ENCODE measurements around the gene STAMBP. TPM values are rescaled to one million over a fixed set of nuclear protein-coding genes. Genes with fewer than 3 reads are reported as not detected.

The STAMBP gene
- total RNA-seq, 1 donor from 2014 or later = 46.5 TPM

- TF ChIP-seq EZH2 (IDR thresholded peaks at IDR 0.05; ENCODE audit: insufficient read depth, low read length) = no peak
- TF ChIP-seq CTCF (IDR thresholded peaks at IDR 0.05; ENCODE audit: insufficient read depth, low read depth, low read length) = no peak
- Mint-ChIP-seq H3K27me3 (ENCODE audit: low read depth, unreplicated experiment) (peaks cover 2% of the 10 kb centered on the region), H3K9me3 (ENCODE audit: unreplicated experiment) (no peaks in the 10 kb centered on the region), H3K36me3 (ENCODE audit: low read depth, unreplicated experiment) (no peaks in the 10 kb centered on the region), H3K27ac (ENCODE audit: unreplicated experiment) (no peak overlapping the region), H3K4me3 (ENCODE audit: unreplicated experiment) (no peak overlapping the region), H3K4me1 (ENCODE audit: low read depth, unreplicated experiment) (no peaks in the 10 kb centered on the region)
- Histone ChIP-seq H3K4me1 (ENCODE audit: insufficient read depth, low read length) (no peaks in the 10 kb centered on the region), H3K4me3 (ENCODE audit: insufficient read depth, low read depth, low read length) (no peak overlapping the region), H3K27me3 (ENCODE audit: insufficient read depth, low read length) (peaks cover 14% of the 10 kb centered on the region), H3K79me2 (ENCODE audit: insufficient read depth, low read length) (no peaks in the 10 kb centered on the region), H3K4me2 (ENCODE audit: low read length) (no peak overlapping the region), H4K20me1 (ENCODE audit: insufficient read depth, low read length) (no peaks in the 10 kb centered on the region), H3K9ac (ENCODE audit: low read length) (no peak overlapping the region), H3K9me3 (ENCODE audit: insufficient read depth, low read depth, low read length) (no peaks in the 10 kb centered on the region), H3K27ac (ENCODE audit: low read depth, low read length) (no peak overlapping the region), H2AFZ (ENCODE audit: low read depth, low read length) (no peak overlapping the region), H3K36me3 (ENCODE audit: insufficient read depth, low read length) (no peaks in the 10 kb centered on the region)
- FAIRE-seq = no peak
- DNase-seq (ENCODE audit: low read depth) = no peak
Observed at GRCh38 chr2:73823416-73823815, 5.3 kb upstream of the STAMBP start.

GRCh38 chr2:73823916-73824523 is 4.7 kb upstream of the STAMBP start:
- no peak overlapping the region for H3K4me3 ChIP-seq (ENCODE audit: insufficient read depth, low read depth, low read length)
- peaks cover 2% of the 10 kb centered on the region for H3K27me3 Mint-ChIP-seq (ENCODE audit: low read depth, unreplicated experiment)
- peaks cover 4% of the 10 kb centered on the region for H3K4me1 Mint-ChIP-seq (ENCODE audit: low read depth, unreplicated experiment)
- H3K9ac ChIP-seq (ENCODE audit: low read length) = no peak overlapping the region
- DNase-seq (ENCODE audit: low read depth) (peak; percentile 70), FAIRE-seq (peak; percentile 59)
- H3K27me3 ChIP-seq (ENCODE audit: insufficient read depth, low read length) = peaks cover 14% of the 10 kb centered on the region
- H3K36me3 ChIP-seq (ENCODE audit: insufficient read depth, low read length) = no peaks in the 10 kb centered on the region
- H3K4me3 Mint-ChIP-seq (ENCODE audit: unreplicated experiment) = no peak overlapping the region
- no peak overlapping the region for H3K4me2 ChIP-seq (ENCODE audit: low read length)
- H2AFZ ChIP-seq (ENCODE audit: low read depth, low read length) = no peak overlapping the region
- no peaks in the 10 kb centered on the region for H3K9me3 Mint-ChIP-seq (ENCODE audit: unreplicated experiment)
- H3K27ac Mint-ChIP-seq (ENCODE audit: unreplicated experiment) = no peak overlapping the region
- H3K36me3 Mint-ChIP-seq (ENCODE audit: low read depth, unreplicated experiment) = no peaks in the 10 kb centered on the region
- no peaks in the 10 kb centered on the region for H4K20me1 ChIP-seq (ENCODE audit: insufficient read depth, low read length)
- TF ChIP-seq CTCF (IDR thresholded peaks at IDR 0.05; ENCODE audit: insufficient read depth, low read depth, low read length) (peak; percentile 94), EZH2 (IDR thresholded peaks at IDR 0.05; ENCODE audit: insufficient read depth, low read length) (no peak)
- H3K4me1 ChIP-seq (ENCODE audit: insufficient read depth, low read length) = no peaks in the 10 kb centered on the region
- no peak overlapping the region for H3K27ac ChIP-seq (ENCODE audit: low read depth, low read length)
- H3K9me3 ChIP-seq (ENCODE audit: insufficient read depth, low read depth, low read length) = no peaks in the 10 kb centered on the region
- H3K79me2 ChIP-seq (ENCODE audit: insufficient read depth, low read length) = no peaks in the 10 kb centered on the region

- H3K4me1 ChIP-seq (ENCODE audit: insufficient read depth, low read length) = peaks cover 13% of the 10 kb centered on the region
- no peak overlapping the region for H3K27ac Mint-ChIP-seq (ENCODE audit: unreplicated experiment)
- H3K27me3 ChIP-seq (ENCODE audit: insufficient read depth, low read length) = peaks cover 10% of the 10 kb centered on the region
- FAIRE-seq (no peak), DNase-seq (ENCODE audit: low read depth) (no peak)
- H3K4me2 ChIP-seq (ENCODE audit: low read length) = no peak overlapping the region
- H2AFZ ChIP-seq (ENCODE audit: low read depth, low read length) = no peak overlapping the region
- no peaks in the 10 kb centered on the region for H3K36me3 Mint-ChIP-seq (ENCODE audit: low read depth, unreplicated experiment)
- no peak for TF ChIP-seq CTCF (IDR thresholded peaks at IDR 0.05; ENCODE audit: insufficient read depth, low read depth, low read length)
- no peak for TF ChIP-seq EZH2 (IDR thresholded peaks at IDR 0.05; ENCODE audit: insufficient read depth, low read length)
- H4K20me1 ChIP-seq (ENCODE audit: insufficient read depth, low read length) = no peaks in the 10 kb centered on the region
- peaks cover 13% of the 10 kb centered on the region for H3K4me1 Mint-ChIP-seq (ENCODE audit: low read depth, unreplicated experiment)
- H3K27ac ChIP-seq (ENCODE audit: low read depth, low read length) = no peak overlapping the region
- H3K9ac ChIP-seq (ENCODE audit: low read length) = no peak overlapping the region
- no peaks in the 10 kb centered on the region for H3K9me3 Mint-ChIP-seq (ENCODE audit: unreplicated experiment)
- H3K4me3 ChIP-seq (ENCODE audit: insufficient read depth, low read depth, low read length) = no peak overlapping the region
- H3K79me2 ChIP-seq (ENCODE audit: insufficient read depth, low read length) = peaks cover 7% of the 10 kb centered on the region
- no peaks in the 10 kb centered on the region for H3K36me3 ChIP-seq (ENCODE audit: insufficient read depth, low read length)
- no peaks in the 10 kb centered on the region for H3K9me3 ChIP-seq (ENCODE audit: insufficient read depth, low read depth, low read length)
- H3K4me3 Mint-ChIP-seq (ENCODE audit: unreplicated experiment) = peak overlapping the region; percentile 1
- H3K27me3 Mint-ChIP-seq (ENCODE audit: low read depth, unreplicated experiment) = peaks cover 2% of the 10 kb centered on the region
Observed at GRCh38 chr2:73825408-73825807, 3.4 kb upstream of the STAMBP start.
